ENCODE data around the gene GATA1. TPM values are rescaled to one million over a fixed set of nuclear protein-coding genes. Genes with fewer than 3 reads are reported as not detected.

Gene GATA1
- total and polyA plus RNA-seq, 10 of the 15 experiments (the other 5 are each of a cell fraction or from before 2014, with no cell fraction given) = 0.24 to 0.36 TPM; not detected in 8

DNA sequence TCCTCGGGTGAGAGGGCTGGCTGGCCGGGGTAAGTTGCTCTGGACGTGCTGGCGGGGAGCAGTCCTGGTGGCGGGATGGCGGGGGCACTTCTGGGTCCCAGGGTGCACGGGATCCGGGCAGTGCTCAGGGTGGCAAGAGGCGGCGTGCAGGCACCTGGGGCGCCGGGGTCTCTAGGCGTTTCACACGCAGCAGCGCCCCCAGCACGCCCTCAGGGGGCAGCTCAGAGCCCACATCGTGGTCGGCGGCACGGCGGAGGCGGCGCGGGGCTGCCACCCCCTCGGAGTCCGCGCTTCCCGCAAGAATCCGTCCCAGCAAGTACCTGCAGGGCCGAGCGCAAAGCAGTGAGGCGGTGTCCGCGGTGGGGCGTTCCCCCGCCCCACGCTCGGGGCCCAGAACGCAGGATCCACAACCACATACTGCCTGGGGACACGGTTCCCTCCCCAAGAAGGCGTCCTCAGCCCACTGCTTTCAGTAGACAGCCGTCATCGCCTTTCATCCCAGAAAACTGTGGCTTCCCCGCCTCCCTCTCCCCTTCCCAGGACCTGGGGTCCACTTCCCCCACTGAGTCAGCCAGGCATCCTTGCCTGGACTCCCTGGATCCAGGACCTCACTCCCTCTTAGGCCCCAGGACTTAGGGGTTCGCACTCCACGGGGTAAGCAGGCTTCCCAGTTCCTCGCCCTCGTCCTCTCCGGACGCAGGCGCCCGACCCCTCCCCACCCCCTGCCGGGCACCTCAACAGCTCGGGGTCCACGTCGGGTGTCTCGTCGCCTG lies 44.9 kb downstream of the GATA1 start:
- H3K27ac ChIP-seq (ENCODE audit: control insufficient read depth, insufficient read depth) = no peak overlapping the region
- BruUV-seq (replicated peaks) = no TSS peak
- intact Hi-C loops (cut with micrococcal nuclease; ENCODE audit: unreplicated experiment) = no loop called here
- 48% methylated on average over 15 of the region's 58 CpGs for WGBS (ENCODE audit: insufficient coverage, insufficient replicate concordance, low lambda C conversion rate, missing lambda C conversion rate)
- no peaks in the 10 kb centered on the region for H3K36me3 ChIP-seq (ENCODE audit: control insufficient read depth in 2 of 2, insufficient read depth in 2 of 2, low read length in 1 of 2)
- POLR2A ChIA-PET = interaction anchor here (0.7 kb wide), 1 partner anchor 192 kb away, joined by 3 read pairs; no protein-coding TSS in a partner anchor
- FAIRE-seq = no peak
- H3K79me2 ChIP-seq (ENCODE audit: control insufficient read depth, insufficient read depth, low read length) = no peaks in the 10 kb centered on the region
- no peak for ATAC-seq
- RAD21 ChIA-PET (ENCODE audit: unreplicated experiment) = no interaction called here
- no peak overlapping the region for H3K4me2 ChIP-seq (ENCODE audit: control insufficient read depth, insufficient read depth)
- in situ Hi-C loops (cut with MboI) = no loop called here
- no peak overlapping the region for H3K4me3 ChIP-seq
- H3K9ac ChIP-seq (ENCODE audit: control insufficient read depth, insufficient read depth, low read length) = no peak overlapping the region
- no peaks in the 10 kb centered on the region for H4K20me1 ChIP-seq (ENCODE audit: control insufficient read depth, insufficient read depth)
- SMC1A ChIA-PET (ENCODE audit: uncharacterized antibody, unreplicated experiment) = no interaction called here
- TF ChIP-seq EP300 (IDR thresholded peaks at IDR 0.05; ENCODE audit: borderline replicate concordance in 1 of 2, control insufficient read depth in 1 of 2, low read depth in 2 of 2, low read length in 2 of 2) = no peak
- no peak for TF ChIP-seq EGR1 (IDR thresholded peaks at IDR 0.05; ENCODE audit: borderline replicate concordance in 1 of 2, low read depth in 2 of 2, low read length in 2 of 2)
- TF ChIP-seq STAT3 (IDR thresholded peaks at IDR 0.05; ENCODE audit: low read depth, low read length) = no peak
- TF ChIP-seq NFYA (IDR thresholded peaks at IDR 0.05; ENCODE audit: borderline replicate concordance, low read depth, low read length) = no peak
- TF ChIP-seq, protein P1, sequence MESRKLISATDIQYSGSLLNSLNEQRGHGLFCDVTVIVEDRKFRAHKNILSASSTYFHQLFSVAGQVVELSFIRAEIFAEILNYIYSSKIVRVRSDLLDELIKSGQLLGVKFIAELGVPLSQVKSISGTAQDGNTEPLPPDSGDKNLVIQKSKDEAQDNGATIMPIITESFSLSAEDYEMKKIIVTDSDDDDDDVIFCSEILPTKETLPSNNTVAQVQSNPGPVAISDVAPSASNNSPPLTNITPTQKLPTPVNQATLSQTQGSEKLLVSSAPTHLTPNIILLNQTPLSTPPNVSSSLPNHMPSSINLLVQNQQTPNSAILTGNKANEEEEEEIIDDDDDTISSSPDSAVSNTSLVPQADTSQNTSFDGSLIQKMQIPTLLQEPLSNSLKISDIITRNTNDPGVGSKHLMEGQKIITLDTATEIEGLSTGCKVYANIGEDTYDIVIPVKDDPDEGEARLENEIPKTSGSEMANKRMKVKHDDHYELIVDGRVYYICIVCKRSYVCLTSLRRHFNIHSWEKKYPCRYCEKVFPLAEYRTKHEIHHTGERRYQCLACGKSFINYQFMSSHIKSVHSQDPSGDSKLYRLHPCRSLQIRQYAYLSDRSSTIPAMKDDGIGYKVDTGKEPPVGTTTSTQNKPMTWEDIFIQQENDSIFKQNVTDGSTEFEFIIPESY (IDR thresholded peaks at IDR 0.05) = no peak
- no peak for TF ChIP-seq RB1 (IDR thresholded peaks at IDR 0.05; ENCODE audit: borderline replicate concordance)
- no peak for TF ChIP-seq CHD4 (IDR thresholded peaks at IDR 0.05)
- TF ChIP-seq NFIC (IDR thresholded peaks at IDR 0.05; ENCODE audit: low read depth, low read length) = no peak
- TF ChIP-seq, protein P2, sequence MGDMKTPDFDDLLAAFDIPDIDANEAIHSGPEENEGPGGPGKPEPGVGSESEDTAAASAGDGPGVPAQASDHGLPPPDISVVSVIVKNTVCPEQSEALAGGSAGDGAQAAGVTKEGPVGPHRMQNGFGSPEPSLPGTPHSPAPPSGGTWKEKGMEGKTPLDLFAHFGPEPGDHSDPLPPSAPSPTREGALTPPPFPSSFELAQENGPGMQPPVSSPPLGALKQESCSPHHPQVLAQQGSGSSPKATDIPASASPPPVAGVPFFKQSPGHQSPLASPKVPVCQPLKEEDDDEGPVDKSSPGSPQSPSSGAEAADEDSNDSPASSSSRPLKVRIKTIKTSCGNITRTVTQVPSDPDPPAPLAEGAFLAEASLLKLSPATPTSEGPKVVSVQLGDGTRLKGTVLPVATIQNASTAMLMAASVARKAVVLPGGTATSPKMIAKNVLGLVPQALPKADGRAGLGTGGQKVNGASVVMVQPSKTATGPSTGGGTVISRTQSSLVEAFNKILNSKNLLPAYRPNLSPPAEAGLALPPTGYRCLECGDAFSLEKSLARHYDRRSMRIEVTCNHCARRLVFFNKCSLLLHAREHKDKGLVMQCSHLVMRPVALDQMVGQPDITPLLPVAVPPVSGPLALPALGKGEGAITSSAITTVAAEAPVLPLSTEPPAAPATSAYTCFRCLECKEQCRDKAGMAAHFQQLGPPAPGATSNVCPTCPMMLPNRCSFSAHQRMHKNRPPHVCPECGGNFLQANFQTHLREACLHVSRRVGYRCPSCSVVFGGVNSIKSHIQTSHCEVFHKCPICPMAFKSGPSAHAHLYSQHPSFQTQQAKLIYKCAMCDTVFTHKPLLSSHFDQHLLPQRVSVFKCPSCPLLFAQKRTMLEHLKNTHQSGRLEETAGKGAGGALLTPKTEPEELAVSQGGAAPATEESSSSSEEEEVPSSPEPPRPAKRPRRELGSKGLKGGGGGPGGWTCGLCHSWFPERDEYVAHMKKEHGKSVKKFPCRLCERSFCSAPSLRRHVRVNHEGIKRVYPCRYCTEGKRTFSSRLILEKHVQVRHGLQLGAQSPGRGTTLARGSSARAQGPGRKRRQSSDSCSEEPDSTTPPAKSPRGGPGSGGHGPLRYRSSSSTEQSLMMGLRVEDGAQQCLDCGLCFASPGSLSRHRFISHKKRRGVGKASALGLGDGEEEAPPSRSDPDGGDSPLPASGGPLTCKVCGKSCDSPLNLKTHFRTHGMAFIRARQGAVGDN (IDR thresholded peaks at IDR 0.05) = no peak
- TF ChIP-seq, protein P3, sequence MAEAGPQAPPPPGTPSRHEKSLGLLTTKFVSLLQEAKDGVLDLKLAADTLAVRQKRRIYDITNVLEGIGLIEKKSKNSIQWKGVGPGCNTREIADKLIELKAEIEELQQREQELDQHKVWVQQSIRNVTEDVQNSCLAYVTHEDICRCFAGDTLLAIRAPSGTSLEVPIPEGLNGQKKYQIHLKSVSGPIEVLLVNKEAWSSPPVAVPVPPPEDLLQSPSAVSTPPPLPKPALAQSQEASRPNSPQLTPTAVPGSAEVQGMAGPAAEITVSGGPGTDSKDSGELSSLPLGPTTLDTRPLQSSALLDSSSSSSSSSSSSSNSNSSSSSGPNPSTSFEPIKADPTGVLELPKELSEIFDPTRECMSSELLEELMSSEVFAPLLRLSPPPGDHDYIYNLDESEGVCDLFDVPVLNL (IDR thresholded peaks at IDR 0.05; ENCODE audit: low read depth, low read length) = no peak
- TF ChIP-seq ATF7 (IDR thresholded peaks at IDR 0.05; ENCODE audit: low read depth) = no peak
- no peak for TF ChIP-seq PAX8 (IDR thresholded peaks at IDR 0.05)
- no peak for TF ChIP-seq ZBED1 (IDR thresholded peaks at IDR 0.05; ENCODE audit: borderline replicate concordance)
- TF ChIP-seq SPI1 (IDR thresholded peaks at IDR 0.05; ENCODE audit: borderline replicate concordance, insufficient read depth, low read depth, low read length) = no peak
- TF ChIP-seq IKZF1 (conservative IDR thresholded peaks at IDR 0.05) = no peak
- no peaks in the 10 kb centered on the region; the same call in 2 of the 3 replicates for H3K9me3 ChIP-seq (replicated peaks; ENCODE audit: control insufficient read depth, insufficient read depth, low read length)
- CTCF ChIA-PET = no interaction called here
- H2AFZ ChIP-seq (ENCODE audit: control insufficient read depth, low read depth, low read length) = no peak overlapping the region
- H3K4me1 ChIP-seq (ENCODE audit: control insufficient read depth, insufficient read depth, low read length) = no peaks in the 10 kb centered on the region
- H3K27me3 ChIP-seq (replicated peaks in 1 of 2; ENCODE audit: control insufficient read depth in 2 of 2, insufficient read depth in 2 of 2, low read length in 1 of 2) = 0 out of 4 replicates have a peak, but pooled peaks cover 0 to 2% of the 10 kb centered on the region in 2 experiments
- DNase-seq (ENCODE audit: low read depth, low spot score) = no peak

All from GM12878 (cell line).